ENCODE measurements around the gene SYCP2.

Gene SYCP2

GRCh38 chr20:59940956-59941294 is 7.5 kb upstream of the SYCP2 start:
- DNase-seq (ENCODE audit: low read depth), result no peak

GRCh38 chr20:59940129-59940955 is 6.9 kb upstream of the SYCP2 start, which contains the start of the genes FAM217B and PPP1R3D:
Gene FAM217B, plus strand, starts transcription at chr20:59940389. Its CDS starts 3,555 bp downstream, at chr20:59943944.
Gene PPP1R3D, minus strand, starts transcription at chr20:59940305. Its CDS starts 374 bp downstream, at chr20:59939931.
- peak; percentile 98 for DNase-seq (ENCODE audit: low read depth)

- no peak for DNase-seq (ENCODE audit: low read depth)
Observed at GRCh38 chr20:59939879-59940128, 6.4 kb upstream of the SYCP2 start.

GRCh38 chr20:59939052-59939878 is 5.8 kb upstream of the SYCP2 start:
- DNase-seq (ENCODE audit: low read depth), result no peak

GRCh38 chr20:59938696-59939051 is 5.2 kb upstream of the SYCP2 start:
- peak; percentile 49 for DNase-seq (ENCODE audit: low read depth)

GRCh38 chr20:59938221-59938620 is 4.8 kb upstream of the SYCP2 start:
- DNase-seq (ENCODE audit: low read depth), result peak; percentile 58

- DNase-seq (ENCODE audit: low read depth), result peak; percentile 11
Observed at GRCh38 chr20:59937150-59937549, 3.7 kb upstream of the SYCP2 start.

GRCh38 chr20:59936409-59936808 is 3.0 kb upstream of the SYCP2 start:
- DNase-seq (ENCODE audit: low read depth), result no peak

GRCh38 chr20:59935457-59936185 is 2.2 kb upstream of the SYCP2 start:
- DNase-seq (ENCODE audit: low read depth), result no peak

GRCh38 chr20:59933849-59934585 is 580 bp upstream of the SYCP2 start:
- DNase-seq (ENCODE audit: low read depth), result peak; percentile 62

- no peak for DNase-seq (ENCODE audit: low read depth)
Observed at GRCh38 chr20:59932616-59933295, 681 bp downstream of the SYCP2 start.

- DNase-seq (ENCODE audit: low read depth), result no peak
Observed at GRCh38 chr20:59931511-59932312, 1.7 kb downstream of the SYCP2 start.

GRCh38 chr20:59925899-59926298 is 7.5 kb downstream of the SYCP2 start:
- no peak for DNase-seq (ENCODE audit: low read depth)

GRCh38 chr20:59925359-59925758 is 8.1 kb downstream of the SYCP2 start:
- no peak for DNase-seq (ENCODE audit: low read depth)

GRCh38 chr20:59923514-59923913 is 9.9 kb downstream of the SYCP2 start:
- no peak for DNase-seq (ENCODE audit: low read depth)

- peak; percentile 47 for DNase-seq (ENCODE audit: low read depth)
Observed at GRCh38 chr20:59920944-59921343, 12.5 kb downstream of the SYCP2 start.

- DNase-seq (ENCODE audit: low read depth), result no peak
Observed at GRCh38 chr20:59912609-59913008, 20.8 kb downstream of the SYCP2 start.

GRCh38 chr20:59911041-59911440 is 22.4 kb downstream of the SYCP2 start:
- no peak for DNase-seq (ENCODE audit: low read depth)

GRCh38 chr20:59908855-59909254 is 24.6 kb downstream of the SYCP2 start:
- no peak for DNase-seq (ENCODE audit: low read depth)

- DNase-seq (ENCODE audit: low read depth), result no peak
Observed at GRCh38 chr20:59903621-59904020, 29.8 kb downstream of the SYCP2 start.

GRCh38 chr20:59902470-59902869 is 31.0 kb downstream of the SYCP2 start:
- DNase-seq (ENCODE audit: low read depth), result no peak

All from fibroblast of gingiva (primary cell).